GM19324 (cell line): ENCODE data around the gene MBD4.
"Not testable (repeated sequence)": the region's sequence is repeated elsewhere in the genome, so short reads cannot be mapped to it uniquely, and the experiment has no call there.

Experiments
- ATAC-seq: cut with Tn5 transposase; IDR thresholded peaks from one replicate; pipeline ENCODE4 v1.9.1; 2021; ENCODE audit warnings: mild to moderate bottlenecking, moderate library complexity; ENCODE audit not compliant: unreplicated experiment, low FRiP score

MBD4 gene

DNA sequence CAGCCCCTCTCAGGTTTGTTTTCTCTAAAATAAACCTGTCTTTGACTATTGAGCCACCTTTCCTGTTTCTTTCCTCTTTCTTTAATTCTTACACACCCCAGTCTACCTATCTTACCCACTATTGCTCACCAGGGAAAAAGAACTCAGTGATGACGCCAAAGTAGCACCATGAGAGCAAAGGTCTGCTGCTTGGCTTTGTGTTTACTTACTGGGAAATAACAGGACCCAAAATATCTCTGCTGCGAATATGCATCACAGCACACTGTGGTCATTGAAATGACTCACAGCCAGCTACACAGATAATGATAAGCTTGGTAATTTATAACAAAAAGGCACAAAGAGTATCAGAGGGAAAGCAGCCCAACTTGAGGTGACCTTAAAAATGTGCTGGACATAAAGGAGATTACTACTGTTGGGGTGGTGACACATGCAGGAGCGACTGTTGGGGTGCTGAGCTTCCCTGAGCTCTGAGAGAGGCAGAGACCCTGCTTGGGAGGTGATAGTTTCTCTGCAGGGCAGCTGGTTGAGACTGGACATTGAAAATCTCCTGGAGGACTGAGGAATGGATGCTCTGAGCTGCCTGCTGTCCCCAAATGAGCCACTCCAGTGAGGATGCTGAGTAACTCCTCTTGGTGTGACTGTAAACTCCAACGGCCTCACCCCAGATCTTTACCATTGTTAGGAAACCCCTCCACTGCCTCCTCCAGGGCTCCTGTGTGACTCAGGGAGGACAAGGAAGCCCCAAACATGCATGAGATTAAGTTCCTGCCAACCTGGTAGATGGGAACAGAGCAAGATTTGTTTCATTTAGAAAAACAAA lies 25.9 kb downstream of the MBD4 start:
- ATAC-seq = no peak

DNA sequence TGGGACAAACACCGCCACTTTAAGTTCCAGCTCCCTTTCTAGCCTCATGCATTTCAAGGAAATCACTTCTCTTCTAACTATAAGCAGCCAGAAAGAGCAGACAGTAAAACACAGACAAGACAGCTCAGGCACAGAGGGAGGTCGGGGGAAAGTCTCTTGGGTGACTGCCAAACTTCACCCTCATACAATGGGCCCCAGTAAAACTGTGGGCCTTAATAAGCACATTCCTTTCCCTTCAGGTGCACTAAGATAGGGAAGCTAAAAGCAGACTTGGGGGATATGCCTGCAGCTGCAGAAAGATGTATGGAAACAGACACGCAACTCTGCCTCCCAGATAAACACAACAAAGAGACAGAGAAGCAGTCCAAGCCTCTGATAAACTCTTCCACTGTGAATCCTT lies 26.5 kb downstream of the MBD4 start:
- ATAC-seq = not testable (repeated sequence)

DNA sequence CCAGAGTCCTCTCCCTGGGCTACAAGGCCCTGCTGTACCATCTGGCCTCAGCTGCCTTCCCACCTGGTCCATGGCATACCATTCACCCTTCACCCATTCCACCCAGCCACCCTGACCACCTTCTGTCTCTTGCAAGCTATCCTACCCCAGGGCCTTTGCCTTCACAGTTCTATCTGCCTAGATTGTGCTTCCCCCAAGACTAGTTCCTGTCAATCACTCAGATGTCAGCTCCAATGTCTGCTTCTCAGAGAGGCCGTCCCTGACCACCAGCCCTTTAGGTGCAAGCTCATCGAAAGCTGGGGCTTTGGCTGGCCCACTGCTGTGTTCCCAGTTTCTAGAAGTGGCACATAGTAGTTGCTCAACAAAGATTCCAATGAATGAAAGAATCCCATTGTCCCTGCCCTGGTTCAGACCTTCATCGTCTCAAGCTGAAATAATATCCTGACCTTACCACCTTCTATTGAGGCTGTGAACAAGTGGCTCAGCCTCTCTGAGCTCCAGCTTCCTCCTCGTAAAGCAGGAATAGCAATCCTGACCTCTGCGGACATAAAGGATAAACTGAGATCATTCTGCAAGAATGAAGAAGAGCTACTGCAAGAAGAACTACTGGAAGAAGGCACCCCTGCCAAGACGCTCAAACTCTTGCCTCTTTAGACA lies 27.1 kb downstream of the MBD4 start:
- ATAC-seq = no peak

DNA sequence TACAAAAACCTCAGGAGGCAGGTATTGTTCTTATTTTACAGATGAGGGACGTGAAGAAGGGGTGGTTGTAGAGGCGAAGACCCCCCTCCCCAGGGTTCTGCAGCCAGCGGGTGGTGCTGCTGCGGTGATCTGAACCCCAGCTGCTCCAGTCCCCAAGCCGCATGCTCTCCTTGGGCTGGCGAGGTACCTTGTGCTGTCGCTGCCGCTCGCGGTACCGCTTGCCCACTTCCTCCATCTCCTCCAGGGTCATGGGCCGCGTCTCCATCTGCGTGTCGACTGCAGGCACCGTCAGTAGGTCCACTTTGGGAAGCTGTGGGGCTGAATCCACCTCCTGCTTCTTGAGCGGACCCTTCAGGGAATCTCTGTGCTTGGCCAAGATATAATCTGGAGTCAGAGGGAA lies 28.8 kb downstream of the MBD4 start:
- ATAC-seq = no peak

DNA sequence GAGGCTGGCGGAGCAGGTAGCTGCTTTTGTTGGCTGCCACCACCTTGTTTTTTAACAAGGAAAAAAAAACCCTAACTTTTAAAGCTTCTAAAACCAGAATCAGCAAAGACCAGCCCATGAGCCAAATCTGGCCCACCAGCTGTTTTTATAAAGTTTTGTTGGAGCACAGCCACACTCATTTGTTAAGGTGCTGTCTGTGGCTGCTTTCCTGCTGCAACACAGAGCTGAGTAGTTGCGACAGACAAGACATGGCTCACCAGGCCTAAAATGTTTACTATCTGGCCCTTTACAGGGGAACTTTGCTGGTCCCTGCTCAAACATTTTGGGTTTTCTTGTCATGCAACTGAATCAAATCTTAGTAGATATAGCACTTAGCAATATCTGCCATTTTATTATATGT lies 30.2 kb downstream of the MBD4 start:
- no peak for ATAC-seq

DNA sequence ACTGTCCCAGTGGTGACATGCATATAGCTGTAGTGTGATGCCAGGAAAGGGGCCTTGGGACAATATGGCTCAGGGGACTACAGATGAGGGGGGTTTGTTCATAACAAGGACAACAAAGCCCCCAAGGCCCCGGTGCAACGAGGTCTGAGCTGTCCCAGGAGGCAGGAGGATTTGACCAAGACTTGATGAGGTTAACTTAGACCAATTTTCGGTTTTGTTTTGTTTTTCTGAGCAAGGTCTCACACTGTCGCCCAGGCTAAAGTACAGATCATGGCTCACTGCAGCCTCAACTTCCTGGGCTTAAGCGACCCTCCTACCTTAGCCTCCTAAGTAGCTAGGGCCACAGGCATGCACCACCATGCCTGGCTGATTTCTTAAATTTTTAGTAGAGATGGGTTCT lies 35.1 kb downstream of the MBD4 start:
- ATAC-seq = no peak

DNA sequence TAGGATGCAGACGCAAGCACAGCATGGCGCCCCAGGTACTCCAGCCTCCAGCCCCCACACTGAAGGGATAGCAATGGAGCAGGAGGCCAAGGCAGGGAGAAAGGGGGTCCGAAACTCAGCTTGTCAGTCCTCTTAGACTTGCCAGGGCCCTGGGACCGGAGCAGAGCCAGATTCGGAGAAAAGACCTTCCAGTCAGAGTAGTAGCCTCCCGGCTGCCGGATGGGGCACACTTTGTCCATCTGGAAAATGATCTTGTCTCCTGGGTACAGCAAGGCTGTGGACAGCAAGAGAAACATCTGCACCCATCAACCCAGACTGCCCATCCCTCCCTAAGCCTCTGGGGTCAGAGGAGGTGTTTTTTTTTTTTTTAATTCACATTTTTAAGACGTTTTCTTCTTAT lies 35.6 kb downstream of the MBD4 start:
- no peak for ATAC-seq

DNA sequence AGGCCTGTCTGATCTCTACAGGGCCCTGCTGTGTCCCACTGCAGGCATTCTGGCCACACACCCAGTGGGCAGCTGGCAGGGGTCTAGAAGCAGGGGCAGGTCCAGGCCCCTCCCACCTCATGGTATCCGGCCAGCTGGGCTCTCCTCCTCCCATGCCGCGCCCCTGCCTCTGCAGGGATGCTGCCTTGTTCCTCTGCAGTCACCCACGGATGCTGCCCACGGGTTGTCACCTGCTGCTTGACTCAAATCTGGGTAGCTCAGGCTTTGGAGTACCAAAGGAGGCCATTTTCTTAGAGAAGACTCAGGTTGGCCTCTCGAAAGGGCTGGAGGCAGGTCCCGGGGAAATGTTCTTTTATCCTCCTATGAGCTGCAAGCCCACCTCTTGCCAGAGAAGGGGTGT lies 36.3 kb downstream of the MBD4 start:
- ATAC-seq = no peak

DNA sequence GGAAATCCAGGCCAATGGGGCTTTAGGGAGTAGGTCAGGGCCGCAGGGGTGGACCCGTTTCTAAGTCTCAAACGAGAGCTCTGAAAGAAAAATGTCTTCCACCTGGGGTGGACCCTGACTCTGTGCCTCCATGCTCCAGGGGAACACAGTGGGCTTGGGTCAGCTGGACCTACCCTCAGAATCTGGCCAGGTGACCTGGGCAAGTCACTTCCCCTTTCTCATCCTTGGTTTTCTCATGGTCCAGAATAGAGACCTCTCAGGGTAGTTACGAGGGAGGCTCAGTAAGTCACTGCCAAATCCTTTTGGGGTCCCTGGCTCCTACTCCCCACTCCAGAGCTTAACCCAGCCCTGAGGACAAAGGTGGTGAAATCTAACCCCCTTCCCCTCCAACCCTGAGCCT lies 37.1 kb downstream of the MBD4 start:
- ATAC-seq = no peak

DNA sequence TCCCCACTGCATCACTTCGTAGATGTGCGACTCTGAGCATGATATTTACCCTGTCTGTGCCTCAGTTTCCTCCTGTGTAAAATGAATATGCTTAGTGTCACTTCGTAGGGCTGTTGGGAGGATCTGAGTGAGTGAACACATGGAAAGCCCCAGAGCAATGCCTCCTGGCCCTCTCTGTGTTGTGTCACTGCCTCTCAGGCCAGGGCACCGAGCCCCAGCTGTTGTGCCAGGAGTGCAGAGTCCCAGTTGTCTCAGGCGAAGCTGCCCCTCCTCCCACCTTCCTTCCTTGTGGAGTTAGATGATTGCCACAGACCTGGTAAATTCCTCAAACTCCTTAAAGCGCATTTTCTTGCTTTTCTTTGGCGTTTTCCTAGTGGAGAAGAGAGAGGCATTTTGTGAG lies 37.5 kb downstream of the MBD4 start:
- ATAC-seq = no peak

DNA sequence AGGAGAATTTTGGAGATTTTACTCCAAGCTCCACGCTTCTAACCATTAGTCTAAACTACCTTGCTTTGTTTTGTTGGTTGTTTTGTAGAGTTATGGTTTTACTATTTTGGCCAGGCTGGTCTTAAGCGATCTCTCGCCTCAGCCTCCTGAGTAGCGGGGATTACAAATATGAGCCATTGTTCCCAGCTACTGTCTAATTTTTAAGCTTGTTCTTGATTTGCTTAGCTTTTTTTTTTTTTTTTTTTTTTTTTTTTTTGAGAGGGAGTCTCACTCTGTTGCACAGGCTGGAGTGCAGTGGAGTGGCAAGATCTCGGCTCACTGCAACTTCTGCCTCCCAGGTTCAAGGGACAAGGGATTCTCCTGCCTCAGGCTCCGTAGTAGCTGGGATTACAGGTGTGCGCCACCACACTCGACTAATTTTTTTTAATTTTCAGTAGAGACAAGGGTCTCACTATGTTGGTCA lies 39.8 kb downstream of the MBD4 start:
- ATAC-seq = peak; percentile 7

DNA sequence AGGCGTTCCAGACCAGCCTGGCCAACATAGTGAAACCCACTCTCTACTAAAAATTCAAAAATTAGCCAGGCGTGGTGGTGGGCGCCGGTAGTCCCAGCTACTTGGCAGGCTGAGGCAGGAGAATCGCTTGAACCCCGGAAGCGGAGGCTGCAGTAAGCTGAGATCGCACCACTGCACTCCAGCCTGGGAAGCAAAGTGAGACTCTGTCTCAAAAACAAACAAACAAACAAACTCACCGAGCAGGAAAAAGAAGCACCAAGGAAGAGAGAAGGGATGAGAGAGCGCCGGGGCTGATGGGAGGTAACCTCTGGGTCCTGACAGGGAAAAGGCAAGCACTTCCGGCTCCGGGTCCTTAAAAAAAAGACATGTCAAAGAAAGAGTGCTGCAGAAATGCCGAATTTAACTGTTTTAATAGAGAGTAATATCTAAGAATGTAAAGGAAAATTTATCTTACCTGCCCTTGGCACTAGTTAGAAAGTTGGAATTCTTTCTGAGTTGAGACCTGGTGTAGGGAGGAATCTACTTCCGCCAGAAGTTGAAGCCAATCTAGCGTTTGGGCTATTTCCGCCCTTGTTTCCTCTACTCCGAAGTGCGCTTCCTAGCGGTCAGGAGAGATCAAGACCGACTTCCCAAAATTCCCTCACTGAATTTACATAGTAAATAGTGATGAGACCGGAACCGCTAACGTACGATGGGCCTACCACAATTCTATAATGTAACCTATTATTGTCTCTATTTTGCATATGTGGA lies 40.4 kb downstream of the MBD4 start:
- peak; percentile 77 for ATAC-seq

DNA sequence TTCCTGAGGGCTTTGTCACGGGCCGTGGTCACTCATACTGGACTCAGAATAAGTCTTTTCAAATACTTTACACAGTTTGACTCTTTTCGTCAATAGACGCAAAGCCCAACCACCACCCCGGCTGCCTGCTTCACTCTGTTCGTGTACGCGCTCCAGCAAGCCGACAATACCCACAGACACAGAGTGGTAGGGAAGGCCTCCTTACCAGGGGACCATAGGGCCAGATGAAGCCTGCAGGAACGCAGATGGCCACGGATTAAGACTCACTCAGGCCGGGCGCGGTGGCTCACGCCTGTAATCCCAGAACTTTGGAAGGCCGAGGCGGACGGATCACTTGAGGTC lies 41.0 kb downstream of the MBD4 start:
- no peak for ATAC-seq

DNA sequence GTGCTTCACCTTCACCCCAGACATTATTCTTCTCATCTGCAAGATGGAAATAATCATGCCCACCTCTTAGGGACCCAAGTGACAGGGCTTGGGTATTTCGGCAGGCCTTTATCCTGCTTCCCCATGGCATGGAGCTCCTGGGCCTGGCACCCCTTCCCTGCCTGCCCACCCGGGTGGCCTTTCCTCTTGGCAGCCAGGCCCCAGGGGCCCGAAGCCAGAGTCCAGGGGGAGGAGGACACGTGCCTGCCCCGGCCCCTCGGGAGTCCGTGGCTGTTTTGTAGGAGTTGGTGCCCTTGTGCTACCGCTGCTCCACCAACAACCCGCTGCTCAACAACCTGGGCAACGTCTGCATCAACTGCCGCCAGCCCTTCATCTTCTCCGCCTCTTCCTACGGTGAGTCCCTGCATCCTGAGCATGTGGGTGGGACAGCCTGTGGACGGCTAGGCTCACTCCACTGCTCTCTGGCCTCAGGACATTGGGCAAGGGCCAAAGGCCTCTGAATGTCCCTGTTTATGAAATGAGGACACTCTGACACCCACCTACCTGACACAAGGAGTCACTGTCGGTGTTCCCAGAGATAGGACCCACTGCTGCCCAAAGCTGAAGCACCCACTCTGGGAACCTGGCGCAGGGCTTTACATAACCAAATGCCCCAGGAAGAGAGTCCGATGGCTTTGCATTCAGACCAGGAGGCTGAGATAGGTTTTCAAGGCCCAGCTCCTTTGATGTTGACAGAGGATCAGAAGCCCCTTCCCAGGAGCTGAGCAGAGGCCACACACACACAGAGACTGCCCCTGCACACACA lies 45.8 kb downstream of the MBD4 start:
- ATAC-seq = not testable (repeated sequence)

DNA sequence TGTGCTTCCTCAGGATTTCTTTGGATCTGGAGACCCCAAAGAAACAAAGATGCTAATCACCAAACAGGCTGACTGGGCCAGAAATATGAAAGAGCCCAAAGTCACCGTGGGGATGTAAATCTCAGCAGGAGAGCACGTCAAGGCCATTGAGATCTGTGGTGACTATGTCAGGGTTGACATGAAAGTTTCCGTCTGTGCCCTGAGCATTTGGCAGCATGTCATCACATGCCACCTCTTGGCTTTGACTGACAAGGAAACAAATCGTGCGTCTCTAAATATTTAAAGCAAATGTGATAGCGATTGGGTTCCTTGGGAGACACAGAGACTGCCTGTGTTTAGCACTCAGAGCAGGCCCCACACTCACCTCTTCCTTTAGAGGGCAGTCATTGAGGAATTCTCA lies 46.5 kb downstream of the MBD4 start:
- ATAC-seq = no peak

DNA sequence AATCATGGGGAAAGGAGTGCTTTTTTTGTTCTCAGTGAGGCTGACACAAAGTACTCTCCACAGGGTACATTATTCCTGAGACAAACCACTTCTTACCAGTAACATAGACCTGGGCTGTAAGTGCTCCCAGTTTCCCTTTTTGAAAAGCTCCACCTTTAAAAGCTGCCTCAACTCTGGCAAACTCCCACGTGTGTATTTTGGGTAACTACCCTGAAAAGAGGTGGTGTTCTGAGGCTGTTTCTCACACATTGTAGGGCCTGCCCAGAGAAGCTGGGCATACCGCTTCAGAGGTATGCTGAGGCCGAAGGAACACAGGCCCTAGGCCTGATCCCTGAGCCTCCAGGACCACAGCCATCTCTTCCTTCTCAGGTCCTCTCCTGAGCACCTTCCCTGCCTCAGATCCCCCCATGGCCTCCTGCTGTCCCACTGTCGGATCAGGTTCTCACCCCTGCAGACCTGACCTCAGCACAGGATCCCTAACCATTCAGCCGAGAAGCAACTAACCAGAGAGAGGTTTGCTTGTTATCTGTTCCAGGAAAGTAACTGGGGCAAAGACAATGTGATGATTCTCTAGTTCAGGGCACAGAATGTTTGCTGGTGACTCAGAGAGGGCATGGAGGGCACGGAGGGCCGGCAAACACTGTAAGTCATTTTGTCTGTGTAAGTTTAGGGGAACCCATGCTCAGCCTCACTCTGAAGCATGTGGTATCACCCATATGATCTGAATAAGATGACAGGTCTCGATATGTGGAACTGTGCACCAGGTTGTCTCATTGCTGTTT lies 47.5 kb downstream of the MBD4 start:
- ATAC-seq = not testable (repeated sequence)

DNA sequence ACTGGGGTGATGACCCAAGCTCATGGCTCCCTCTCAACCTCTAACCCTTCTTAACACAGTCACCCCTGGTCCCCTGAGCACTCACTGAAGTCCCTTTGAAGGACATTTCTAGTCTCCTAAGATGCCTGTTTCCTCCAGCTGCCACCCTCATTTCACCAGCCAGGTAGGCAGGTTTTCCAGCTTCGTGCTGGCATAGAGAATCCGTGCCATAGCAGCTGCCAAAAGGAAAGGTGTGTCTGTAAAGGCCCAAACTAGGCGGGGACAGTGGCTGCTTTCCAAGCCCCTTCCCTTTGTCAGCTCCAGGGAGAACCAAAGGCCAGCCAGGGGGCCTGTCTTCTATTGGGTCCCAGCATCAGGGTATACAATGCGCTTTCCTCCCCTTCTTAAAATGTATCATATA lies 48.2 kb downstream of the MBD4 start:
- not testable (repeated sequence) for ATAC-seq

DNA sequence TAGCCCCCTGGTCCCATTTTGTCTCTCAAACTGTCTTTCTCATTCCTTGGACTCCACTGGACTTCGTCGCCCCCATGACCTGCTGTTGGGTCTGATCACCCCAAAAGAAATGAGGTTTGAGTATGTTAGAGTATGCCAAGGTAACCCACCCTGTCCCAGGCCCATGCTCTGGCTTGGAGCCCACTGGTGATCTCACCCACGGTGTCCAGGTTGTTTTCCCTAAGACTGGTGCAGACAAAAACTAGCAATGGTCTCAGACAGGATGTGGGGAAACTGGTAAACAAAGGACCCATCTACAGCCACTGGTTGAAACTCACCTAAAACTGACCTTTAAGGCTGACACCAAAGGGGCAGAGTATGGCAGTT lies 50.2 kb downstream of the MBD4 start:
- ATAC-seq = no peak

DNA sequence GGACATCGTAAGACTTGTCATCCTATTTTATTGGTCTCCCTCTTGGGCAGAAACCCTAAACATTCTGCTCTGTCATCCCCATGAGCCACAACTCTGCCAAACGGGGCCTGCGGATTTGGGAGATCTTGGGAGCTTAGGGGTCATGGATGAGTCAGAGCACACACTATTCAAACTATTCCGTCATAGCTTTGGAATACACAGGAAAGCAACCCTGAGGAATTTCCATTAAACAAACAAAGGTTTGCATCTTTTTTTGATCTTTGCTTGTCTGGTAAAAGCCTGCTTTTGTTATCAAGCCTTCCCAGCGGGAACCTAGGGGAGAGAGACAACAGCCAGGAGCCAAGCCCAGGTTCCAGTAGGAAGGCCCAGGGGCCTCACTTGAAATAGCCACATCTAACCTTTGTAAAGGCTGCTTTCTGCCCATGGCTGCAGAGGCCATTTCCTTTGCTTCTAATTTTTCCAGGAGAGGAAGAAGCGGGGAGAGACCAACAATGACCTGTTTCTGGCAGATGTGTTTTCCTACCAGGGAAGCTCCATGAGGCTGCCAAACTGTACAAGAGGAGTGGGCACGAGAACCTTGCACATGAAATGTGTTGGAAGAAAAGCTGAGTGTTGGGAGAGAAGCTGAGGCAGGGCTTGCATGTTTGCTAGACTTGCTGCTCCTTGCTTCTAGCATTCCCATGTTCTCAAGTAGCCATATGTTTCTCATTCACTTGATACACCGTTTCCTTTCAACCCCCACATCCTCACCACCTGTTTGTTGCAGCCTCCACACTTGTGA lies 50.8 kb downstream of the MBD4 start:
- not testable (repeated sequence) for ATAC-seq
